GM19328 (cell line): ENCODE data around the gene RAMP1.

ENCODE experiments used
- ATAC-seq: cut with Tn5 transposase; IDR thresholded peaks from one replicate; pipeline ENCODE4 v1.9.1; 2021; ENCODE audit warnings: mild to moderate bottlenecking, moderate library complexity; ENCODE audit not compliant: unreplicated experiment

Gene RAMP1

DNA sequence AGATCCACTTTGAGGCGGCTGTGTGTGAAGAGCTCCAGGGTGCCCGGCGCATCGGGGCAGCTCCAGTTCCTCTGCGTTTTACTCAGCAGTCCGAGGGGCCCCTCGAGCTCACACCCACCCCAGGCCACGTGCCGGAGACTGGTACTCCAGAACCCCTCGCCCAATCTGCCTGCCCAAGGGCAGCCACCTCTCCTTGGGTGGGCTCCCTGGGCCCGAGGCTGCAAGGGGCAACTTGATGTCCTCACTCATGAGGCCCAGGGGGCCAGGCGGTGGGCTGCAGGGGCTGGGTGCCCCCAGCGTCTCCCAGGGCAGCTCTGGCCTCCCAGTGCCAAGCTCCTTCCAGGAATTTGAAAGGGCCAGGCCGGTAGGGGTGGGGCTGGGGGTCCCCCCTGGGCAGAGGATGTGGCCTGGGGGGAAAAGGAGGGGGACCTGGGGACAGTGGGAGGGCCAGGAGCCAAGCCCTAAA, 16.7 kb downstream of the RAMP1 start:
- ATAC-seq, result no peak

DNA sequence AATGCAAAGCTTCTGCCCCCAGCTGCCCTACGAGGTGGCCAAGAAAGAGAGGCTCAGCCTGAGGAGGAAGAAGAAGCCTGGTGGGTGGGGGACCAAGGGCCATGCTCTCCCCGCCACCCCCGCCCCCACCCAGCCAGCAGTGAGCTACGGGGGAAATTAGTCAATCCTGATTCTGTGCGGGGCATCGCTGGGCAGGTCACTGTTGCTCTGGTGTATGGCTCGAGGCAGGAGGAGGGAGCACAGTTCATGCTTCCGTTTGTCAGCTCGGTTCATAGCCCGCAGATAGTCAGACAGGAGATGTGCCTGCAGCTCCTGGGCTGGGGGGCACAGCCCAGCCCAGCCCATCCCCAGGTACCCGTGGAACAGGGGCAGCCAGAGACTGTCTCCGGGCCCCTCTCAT, 17.1 kb downstream of the RAMP1 start:
- ATAC-seq, result no peak

DNA sequence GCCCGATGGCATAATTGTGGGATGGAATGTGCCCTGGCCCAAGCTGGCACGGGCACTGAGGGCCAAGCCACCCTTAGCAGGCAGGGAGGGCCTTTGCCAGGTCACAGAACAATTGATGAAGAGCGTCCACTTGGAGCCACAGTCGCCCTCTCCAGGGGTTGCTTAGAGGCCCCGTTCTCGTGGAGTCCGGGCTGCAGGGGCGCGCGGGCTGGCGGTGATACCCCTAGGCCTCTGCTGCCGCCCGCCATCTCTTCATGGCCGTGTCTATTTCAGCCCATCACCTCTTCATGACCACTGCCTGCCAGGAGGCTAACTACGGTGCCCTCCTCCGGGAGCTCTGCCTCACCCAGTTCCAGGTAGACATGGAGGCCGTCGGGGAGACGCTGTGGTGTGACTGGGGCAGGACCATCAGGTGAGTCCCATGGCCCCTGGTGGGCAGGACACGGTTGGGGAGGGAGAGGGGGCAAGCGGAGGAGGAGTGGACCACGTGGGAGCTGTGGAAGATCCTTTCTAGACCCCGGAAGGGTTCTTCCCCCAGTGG, 17.6 kb downstream of the RAMP1 start:
- no peak for ATAC-seq

DNA sequence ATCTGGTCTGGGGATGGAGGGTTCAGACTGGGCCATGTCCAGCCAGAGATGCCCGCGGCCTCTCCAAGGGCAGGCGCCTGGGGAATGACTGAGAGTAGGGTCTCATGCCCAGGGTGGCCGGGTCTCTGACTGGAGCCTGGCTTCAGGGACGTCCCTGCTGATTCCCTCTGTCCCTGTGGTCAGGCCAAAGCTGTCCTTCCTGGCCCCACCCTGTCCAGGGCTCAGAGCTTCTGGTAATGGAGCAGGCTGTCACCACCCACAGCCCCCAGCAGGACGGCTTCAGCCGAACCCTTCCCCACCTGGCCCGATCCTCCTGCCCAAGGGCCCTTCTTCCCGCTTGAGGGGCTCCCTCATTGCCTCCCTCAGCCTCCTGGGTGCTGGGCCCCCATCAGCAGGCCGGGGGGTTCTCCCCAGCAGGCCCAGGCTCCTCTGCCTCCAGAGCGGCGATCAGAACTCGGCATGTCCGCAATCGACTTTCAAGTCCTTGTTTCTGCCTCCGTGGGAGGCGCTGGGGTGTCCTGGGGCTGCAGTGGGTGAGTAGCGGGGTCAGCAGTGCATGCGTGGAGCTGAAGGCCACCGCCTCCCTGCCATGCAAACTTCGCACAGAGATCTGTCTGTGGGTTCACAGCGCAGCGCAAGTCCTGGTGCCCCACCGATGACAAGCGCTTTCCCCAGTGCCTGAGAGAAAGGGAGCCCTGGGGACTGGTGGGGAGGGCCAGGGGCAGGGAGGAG, 18.3 kb downstream of the RAMP1 start:
- no peak for ATAC-seq

DNA sequence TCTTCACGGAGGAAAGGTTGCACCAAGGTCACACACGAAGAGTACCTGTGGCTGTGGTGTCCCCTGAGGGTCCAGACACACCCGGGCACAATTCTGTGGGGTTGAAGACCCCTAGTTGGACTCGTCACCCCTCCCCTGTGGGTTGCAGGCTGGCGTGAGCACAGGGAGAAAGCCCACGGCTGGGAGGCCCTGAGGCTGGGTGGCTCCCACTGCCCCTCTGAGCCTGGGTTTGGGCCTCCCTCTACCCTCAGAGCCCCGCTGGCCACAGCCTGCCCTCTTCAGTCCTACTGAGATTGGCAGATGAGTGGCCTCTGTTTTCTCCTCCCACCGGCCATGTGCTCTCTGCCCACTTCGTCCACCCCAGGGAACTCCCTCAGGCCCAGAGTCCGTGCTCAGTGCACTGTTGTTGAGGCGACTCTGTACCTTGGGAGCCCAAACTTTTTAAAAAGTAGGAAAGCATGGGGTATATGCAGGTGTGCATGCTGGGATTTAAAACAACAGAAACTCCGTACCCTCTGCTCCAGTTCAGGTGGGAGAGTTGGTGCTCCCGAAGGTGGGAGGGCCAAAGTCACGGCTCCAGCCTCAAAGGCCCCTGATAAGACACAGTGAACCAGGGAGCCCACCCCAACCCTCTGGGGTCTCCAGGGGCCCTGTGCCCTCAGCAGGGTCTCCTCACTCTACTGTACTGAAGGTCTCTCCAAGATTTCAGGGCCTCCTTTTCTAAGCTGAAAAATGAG, 19.1 kb downstream of the RAMP1 start:
- ATAC-seq, result no peak

DNA sequence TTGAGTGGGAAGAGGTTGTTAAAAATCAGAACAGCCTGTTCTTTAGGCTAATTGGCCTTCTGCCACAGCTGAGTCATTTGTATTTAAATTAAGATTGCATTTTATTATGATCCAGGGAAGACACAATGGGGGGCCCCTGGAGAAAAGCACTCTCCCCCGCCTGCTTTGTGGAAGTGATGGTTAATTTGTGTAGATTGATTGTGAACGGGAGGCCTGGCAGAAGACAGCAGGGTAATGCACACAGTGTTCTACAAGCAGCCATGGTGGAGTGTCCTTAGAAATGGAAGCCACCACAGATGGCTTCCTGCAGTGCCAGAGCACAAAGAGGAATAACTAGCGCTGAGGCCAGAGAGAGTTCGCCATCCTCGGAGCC, 19.6 kb downstream of the RAMP1 start:
- no peak for ATAC-seq

DNA sequence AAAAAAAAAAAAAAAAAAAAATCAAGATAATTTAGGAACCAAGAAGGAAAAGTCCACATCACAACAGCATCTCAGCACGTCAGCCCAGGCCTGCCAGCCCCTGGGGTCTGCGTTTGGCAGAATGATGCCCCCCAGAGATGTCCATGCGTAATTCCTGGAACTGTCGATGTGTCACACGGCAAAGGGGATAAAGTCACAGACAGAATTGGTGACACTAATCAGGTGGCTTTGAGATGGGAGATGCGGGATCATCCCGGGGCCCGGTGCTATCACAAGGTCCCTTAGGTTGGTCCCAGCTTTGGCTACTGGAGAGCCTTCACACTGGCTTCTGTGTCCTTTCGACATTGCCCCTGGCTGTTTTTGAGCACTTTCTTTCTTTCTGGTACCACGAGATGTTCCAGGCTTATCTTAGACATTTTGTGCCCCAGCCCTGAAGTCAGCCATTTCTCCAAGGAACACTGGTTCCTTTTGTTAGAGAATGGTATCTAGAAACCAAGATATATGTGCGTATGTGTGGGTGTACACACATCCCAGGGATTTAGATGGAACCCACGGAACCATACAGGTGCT, 20.7 kb downstream of the RAMP1 start:
- no peak for ATAC-seq

DNA sequence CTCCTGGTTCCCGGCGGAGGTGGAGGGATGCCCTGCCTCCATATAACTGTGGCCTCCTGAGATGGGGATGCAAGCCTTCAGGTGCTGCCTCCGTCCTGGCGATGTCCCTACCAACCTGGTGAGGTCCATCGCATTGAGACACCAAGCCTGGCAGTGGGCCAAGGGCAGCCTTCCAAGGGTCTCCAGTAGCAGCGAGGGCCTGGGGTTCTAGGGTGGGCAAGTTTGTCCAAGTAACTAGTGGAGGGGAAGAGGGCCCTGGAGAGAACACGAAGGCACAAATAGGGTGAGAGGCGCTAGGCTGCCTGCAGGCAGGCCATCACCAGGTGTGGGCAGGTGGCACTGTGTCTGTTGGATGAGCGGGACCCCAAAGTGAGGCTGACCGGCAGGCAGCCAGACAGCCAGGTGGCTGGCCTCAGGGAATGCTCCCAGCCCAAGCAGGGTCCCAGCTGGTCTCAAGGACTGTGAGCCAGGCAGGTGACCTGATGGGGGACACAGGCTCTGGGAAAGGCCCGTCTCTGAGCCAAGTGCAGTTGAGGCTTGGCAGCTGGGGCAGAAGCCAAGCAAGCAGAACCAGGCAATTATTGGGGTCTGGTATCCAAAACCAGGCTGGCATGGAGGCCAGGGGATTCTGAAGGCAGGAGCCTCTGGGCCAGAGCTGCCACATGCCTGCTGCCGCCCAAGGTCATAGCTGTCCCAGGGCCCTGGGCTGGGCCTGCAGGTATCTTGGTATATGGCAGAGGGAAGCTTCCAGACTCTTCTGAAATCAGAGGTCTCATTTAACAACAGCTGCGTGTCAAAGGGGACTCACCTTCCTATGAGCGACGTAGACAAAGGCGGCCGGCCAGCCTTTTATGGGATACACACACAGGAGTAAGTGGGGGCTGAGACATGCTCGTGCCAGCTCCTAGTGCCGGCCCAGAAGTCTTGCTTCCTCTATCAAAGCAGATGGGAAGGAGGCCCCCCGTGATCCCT, 23.4 kb downstream of the RAMP1 start:
- ATAC-seq, result no peak

DNA sequence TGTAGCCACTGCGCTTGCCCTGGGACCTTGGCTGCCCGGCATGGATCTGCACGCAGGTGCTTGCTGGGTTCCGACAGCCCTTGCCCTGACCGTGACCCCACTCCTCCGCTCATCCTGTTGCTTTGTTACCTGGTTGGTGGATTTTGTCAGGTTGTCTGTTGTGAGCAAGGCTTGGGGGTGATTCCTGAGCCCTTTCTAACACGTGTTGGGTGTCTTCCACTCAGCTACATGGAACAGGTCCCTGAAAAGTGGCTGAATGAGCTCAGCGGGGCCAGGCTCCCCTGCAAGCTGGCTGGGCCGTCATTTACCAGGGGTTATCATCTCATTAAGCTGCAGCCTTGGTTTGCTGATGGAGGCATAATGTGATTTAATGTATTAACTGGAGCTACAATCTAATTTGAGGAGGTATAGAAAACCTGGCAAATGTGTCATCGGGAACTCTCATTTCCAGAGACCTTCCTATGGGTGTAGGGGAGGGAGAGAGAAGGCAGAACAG, 24.6 kb downstream of the RAMP1 start:
- no peak for ATAC-seq

DNA sequence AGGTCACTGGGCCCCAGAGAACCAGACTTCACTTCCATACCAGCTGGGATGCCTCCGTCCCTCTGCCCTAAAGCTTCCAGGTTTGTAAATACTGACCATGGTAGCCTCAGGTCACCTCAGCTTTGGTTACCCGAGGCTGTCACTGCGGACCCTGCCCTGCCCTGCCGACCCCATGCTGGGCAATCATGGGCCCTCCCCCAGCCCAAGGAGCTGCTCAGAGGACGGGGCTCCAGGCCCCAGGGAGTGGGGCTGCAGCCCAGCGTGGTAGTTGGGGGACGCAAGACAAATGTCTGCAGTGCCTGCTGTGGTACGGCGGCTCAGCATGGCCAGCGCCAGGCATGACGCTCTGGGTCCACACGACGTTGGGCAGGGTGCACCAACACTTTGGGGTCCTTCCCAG, 25.3 kb downstream of the RAMP1 start:
- ATAC-seq, result no peak

DNA sequence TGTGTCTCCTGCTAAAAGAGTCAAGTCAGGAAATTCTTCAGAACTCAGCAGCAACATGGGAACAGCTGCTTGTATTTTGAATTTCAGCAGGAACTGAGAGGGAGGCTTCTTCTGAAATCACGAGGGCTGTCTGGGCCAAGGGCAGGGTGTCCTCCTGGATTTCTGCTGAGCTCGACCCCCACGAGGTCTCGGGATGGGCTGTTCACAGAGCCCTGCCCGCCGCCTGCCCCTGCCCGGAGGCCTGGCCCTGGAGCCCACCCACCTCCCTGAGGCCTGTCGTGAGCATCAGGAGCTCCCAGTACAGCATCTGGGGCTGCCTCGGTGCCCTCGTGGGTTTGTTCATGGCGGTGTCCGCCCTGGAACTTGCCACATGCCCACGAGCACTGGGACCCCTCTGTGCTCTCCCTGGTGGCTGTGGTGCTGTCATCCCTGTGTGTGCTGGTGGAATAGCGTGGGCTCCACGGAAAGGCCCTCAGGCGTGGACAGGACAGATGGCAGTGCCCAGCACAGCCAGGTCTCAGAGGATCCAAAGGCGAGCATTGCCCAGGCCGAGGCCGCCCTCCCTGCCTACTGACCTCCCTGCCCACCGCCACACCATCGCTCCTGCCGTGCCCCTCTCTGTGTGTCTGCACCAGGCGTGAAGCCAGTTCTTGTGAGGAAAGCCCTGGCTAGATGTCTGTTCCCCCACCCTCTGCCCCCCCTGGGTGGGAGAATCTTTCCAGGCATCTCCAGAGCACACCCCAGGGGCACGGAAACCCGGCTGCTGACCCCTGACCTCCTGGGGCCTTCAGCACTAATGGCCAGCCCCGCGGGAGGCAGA, 25.9 kb downstream of the RAMP1 start:
- no peak for ATAC-seq

DNA sequence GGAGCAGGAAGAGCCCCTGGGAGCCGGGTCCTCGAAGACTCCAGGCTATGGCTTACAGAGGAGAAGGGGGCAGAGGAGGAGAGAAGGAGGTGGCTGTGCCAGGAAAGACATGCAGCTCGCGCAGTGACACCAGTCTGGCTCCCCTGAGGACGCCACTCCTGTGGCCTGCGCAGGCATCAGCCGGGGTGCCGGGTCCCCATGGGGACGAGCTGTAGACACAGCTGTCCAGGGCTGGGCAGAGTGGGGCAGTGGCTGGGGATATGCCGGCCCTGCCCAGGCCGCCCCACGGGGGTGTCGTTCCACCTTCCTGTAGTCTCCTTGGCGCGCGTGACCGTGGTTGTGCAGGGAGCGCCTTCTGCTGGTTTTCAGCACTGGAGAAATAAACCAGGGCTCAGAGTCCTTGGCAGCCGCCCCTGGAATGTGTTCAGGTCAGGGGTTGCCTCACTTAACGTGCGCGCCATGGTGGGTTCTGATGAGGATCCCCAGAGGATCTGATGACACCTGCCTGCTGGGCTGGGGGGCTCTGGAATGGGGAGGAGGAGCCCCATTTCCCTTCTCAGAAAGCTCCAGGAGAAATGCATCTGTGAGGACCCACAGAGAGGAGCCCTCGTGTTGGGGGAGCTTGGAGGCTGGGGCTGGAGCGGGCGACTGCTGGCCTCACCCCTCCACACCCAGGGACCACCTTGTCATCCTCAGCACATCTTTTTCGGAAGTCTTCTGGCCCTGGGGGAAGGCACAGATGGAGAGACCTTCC, 26.7 kb downstream of the RAMP1 start:
- no peak for ATAC-seq

DNA sequence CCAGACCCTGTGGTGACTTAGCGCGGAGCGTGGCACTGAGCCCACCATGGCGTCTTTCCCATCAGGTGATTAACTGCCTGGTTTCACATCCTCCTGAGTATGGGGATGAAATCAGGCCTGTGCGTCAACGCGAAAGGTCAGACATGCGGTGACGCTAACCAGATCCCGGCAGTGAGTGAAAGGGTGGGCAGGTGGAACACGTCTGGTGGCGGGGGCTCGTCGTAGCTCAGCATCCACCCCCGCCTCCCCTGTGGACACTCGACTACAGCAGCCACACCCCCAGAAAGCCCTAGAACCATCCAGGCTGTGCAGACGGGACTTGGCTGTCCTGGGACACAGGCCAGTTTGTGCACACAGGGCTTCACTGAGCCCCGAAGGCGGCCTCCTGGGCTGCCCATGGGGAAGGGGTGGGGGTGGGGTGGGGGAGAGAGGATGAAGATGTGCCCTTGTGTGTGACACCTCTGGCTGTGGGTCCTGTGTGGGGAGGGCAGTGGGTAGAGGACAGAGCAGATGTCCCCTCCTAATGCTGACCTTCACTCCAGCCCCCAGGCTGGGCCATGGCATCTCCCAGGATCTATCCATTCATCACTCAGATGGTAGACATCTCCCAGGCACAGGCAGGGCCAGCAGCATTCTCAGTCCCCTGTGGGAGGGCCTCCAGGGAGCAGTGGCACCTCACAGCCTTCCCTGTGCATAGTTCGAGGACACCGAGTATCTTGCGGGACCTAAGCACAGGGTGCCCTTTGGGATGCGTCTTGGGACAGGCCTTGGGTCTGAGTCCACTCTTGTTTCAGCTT, 27.5 kb downstream of the RAMP1 start:
- no peak for ATAC-seq

DNA sequence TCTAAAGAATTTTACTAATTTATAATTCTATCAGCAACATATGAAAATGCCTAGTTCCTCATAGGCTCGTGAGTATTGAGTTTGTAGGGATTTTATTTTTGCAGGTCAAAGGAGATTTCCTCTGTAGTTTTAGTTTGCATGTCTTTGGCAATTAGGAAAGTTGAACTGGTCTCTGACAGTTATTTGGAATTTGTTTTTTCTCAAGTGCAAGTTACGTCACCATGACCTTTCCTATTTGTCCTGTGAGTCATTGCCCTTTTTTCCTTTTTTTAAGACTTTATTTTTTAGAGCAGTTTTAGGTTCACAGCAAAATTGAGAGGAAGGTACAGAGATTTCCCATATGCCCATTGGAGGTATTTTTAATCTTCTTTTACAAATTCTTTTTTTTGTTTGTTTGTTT, 29.0 kb downstream of the RAMP1 start:
- no peak for ATAC-seq

DNA sequence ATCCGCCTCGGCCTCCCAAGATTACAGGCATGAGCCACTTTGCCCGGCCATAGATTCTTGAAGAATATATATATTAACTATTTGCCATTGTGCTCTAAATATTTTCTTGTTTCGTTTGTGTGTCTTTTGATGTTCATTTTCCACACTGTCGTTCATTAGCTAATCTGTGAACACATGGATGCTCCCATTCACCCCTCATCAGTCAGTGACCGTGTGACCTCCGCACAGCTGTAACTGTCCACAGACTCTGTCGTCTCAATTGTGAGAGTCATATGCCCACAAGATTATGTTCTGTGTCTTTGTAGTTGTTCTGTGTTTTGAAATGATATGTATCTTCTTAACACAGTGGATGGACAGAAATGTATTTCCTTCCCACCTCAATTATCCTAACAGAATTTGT, 29.6 kb downstream of the RAMP1 start:
- no peak for ATAC-seq

DNA sequence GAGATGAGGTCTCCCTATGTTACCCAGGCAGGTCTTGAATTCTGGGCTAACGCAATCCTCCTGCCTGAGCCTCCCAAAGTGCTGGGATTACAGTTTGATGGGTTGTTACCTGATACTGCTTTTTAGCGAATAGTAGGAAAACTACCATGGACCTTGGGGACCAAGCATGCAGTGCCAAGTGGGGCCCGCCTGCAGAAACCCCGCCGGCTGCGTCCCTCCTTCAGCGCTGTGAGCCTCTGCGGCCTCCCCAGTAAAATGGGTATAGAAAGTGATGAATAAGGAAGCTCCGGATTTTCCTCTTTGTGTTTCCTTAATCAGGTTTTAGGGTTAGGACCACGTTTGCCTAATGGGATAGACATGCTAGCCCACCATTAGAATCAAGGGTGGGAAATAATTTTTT, 30.4 kb downstream of the RAMP1 start:
- ATAC-seq, result no peak

DNA sequence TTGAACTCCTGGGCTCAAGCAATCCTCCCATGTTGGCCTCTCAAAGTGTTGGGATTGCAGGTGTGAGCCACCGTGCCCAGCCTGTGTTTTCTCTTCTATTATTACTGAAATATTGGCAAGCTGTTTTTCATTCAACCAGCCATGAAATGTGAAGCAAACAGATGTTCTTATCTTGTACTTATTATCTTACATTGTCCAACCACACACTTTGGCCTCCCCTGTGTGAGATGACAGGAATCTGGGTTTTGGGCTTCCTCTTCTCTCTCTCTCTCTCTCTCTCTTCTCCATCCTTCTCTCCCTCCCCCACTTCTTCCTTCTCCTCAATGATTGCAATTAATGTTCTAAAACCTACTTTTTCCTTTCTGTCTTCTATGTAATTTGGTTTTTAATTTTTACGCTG, 33.1 kb downstream of the RAMP1 start:
- no peak for ATAC-seq

DNA sequence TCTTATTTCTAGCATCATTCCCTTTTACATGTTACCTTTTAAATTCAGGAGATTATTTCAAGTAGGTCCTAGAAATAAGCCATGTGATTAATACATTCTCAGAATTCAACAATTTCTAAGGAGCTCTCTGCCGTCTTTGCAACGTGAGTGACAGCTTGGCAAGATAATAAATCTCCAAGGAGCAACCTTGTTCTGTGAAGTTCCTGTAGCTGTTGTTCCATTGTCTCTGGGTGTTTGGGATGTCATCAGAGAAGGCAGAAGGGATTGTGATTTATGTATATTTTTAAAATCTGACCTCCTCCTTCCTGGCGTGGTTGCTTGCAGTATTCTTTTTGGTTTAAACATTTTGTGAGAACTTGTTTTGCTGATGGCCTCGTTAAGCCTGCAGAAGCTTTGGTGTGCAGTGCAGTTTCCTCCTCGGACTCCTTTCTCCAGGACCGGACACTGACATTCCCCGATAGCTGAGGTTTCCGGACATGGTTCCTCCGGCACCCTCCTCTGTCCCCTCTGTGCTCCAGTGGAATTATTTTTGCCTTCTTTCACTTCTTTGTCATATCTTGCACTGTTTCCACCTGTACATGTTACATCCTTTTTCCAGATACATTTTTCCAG, 33.7 kb downstream of the RAMP1 start:
- ATAC-seq, result no peak
